GM23338 (cell line): ENCODE measurements around the gene SOX10. TPM values are rescaled to one million over a fixed set of nuclear protein-coding genes. Genes with fewer than 3 reads are reported as not detected.

Experiments used
- ATAC-seq: fragments of 200-7000 bp; cut with Tn5 transposase; 3 replicates; pipeline ENCODE4 v1.9.1; 2020
- DNase-seq: peaks from one replicate; pipeline ENCODE4 v3.0.0-alpha.2; 2015; ENCODE audit warnings: low spot score
- H2AFZ ChIP-seq: fragments of 200-600 bp; sonication (generic); 2 replicates; pipeline ENCODE4 v1.8.0; 2016; ENCODE audit warnings: antibody characterized with exemption, mild to moderate bottlenecking, moderate library complexity
- H3F3A ChIP-seq: fragments of 200-600 bp; sonication (generic); replicated peaks from 2 replicates; pipeline ENCODE4 v1.8.0; 2017; ENCODE audit warnings: antibody characterized with exemption, mixed run types, low read depth
- H3K27ac ChIP-seq: fragments of 200-600 bp; sonication (generic); 2 replicates; pipeline ENCODE4 v1.6.1; 2016; ENCODE audit warnings: low read depth
- H3K27me3 ChIP-seq: fragments of 200-600 bp; sonication (generic); 2 replicates; pipeline ENCODE4 v1.8.0; 2016; ENCODE audit warnings: mild to moderate bottlenecking, mixed run types, moderate library complexity; ENCODE audit not compliant: insufficient read depth
- H3K36me3 ChIP-seq: fragments of 200-600 bp; sonication (generic); 2 replicates; pipeline ENCODE4 v1.8.0; 2016; ENCODE audit warnings: mild to moderate bottlenecking; ENCODE audit not compliant: insufficient read depth
- H3K4me1 ChIP-seq: fragments of 200-600 bp; sonication (generic); 2 replicates; pipeline ENCODE4 v1.8.0; 2016; ENCODE audit warnings: mild to moderate bottlenecking, moderate library complexity; ENCODE audit not compliant: insufficient read depth
- H3K4me2 ChIP-seq: fragments of 200-600 bp; sonication (generic); 2 replicates; pipeline ENCODE4 v1.7.1; 2017; ENCODE audit warnings: mixed run types
- H3K4me3 ChIP-seq: fragments of 200-600 bp; sonication (generic); 2 replicates; pipeline ENCODE4 v1.6.1; 2016; ENCODE audit warnings: mixed run types
- H3K79me2 ChIP-seq: fragments of 200-600 bp; sonication (generic); replicated peaks from 2 replicates; pipeline ENCODE4 v1.8.0; 2017; ENCODE audit warnings: mild to moderate bottlenecking; ENCODE audit not compliant: insufficient read depth
- H3K9me2 ChIP-seq: fragments of 200-600 bp; sonication (generic); 2 replicates; pipeline ENCODE4 v1.8.0; 2017; ENCODE audit not compliant: insufficient read depth
- H4K20me1 ChIP-seq: fragments of 200-600 bp; sonication (generic); replicated peaks from 2 replicates; pipeline ENCODE4 v1.8.0; 2017; ENCODE audit warnings: mild to moderate bottlenecking; ENCODE audit not compliant: insufficient read depth
- H3K27ac Mint-ChIP-seq: 2 replicates; pipeline ENCODE4 v1.8.0; 2020; ENCODE audit warnings: inconsistent platforms, mild to moderate bottlenecking, moderate library complexity, mixed read lengths
- H3K27me3 Mint-ChIP-seq: 3 replicates; pipeline ENCODE4 v1.8.0; 2022; ENCODE audit warnings: low read depth, mild to moderate bottlenecking, moderate library complexity, mixed read lengths, inconsistent platforms; ENCODE audit not compliant: insufficient read depth, poor library complexity
- H3K36me3 Mint-ChIP-seq: 3 replicates; pipeline ENCODE4 v1.8.0; 2021; ENCODE audit warnings: low read depth, mild to moderate bottlenecking, inconsistent platforms, moderate library complexity, mixed read lengths
- H3K4me1 Mint-ChIP-seq: 3 replicates; pipeline ENCODE4 v1.8.0; 2020; ENCODE audit warnings: mild to moderate bottlenecking, inconsistent platforms, mixed read lengths
- H3K4me3 Mint-ChIP-seq: 3 replicates; pipeline ENCODE4 v1.8.0; 2021; ENCODE audit warnings: moderate library complexity, mild to moderate bottlenecking, inconsistent platforms, mixed read lengths
- H3K9me3 Mint-ChIP-seq: 3 replicates; pipeline ENCODE4 v1.8.0; 2020; ENCODE audit warnings: moderate library complexity, mild to moderate bottlenecking, inconsistent platforms, mixed read lengths
- CREB1 ChIP-seq: fragments of 250-450 bp; sonication (Bioruptor Pico); IDR thresholded peaks from 2 replicates; pipeline ENCODE4 v1.5.0; 2020; ENCODE audit warnings: low read depth, mild to moderate bottlenecking, moderate library complexity
- EZH2 ChIP-seq: fragments of 200-600 bp; sonication (generic); IDR thresholded peaks from one replicate; pipeline ENCODE4 v1.8.0; 2017; ENCODE audit warnings: antibody characterized with exemption, mild to moderate bottlenecking, low read depth; ENCODE audit not compliant: unreplicated experiment
- EZH2phosphoT487 ChIP-seq: fragments of 200-600 bp; sonication (generic); IDR thresholded peaks from one replicate; pipeline ENCODE4 v1.8.1; 2018; ENCODE audit warnings: antibody characterized with exemption; ENCODE audit not compliant: unreplicated experiment
- JUNB ChIP-seq: IDR thresholded peaks from one replicate; pipeline ENCODE4 v1.6.1; 2016; ENCODE audit warnings: antibody characterized with exemption; ENCODE audit not compliant: unreplicated experiment
- NANOG ChIP-seq: IDR thresholded peaks from 2 replicates; pipeline ENCODE4 v1.6.1; 2016; ENCODE audit warnings: antibody characterized with exemption, borderline replicate concordance
- POLR2AphosphoS5 ChIP-seq: IDR thresholded peaks from 2 replicates; pipeline ENCODE4 v1.6.1; 2016; ENCODE audit warnings: antibody characterized with exemption, low read depth
- STAT1 ChIP-seq: IDR thresholded peaks from one replicate; pipeline ENCODE4 v1.6.1; 2016; ENCODE audit warnings: antibody characterized with exemption; ENCODE audit not compliant: unreplicated experiment
- ZNF114 ChIP-seq: fragments of 250-450 bp; sonication (Bioruptor Pico); IDR thresholded peaks from 2 replicates; pipeline ENCODE4 v1.5.0; 2020; ENCODE audit warnings: mild to moderate bottlenecking, moderate library complexity
- ZNF331 ChIP-seq: fragments of 250-450 bp; sonication (Bioruptor Pico); IDR thresholded peaks from 2 replicates; pipeline ENCODE4 v1.5.0; 2020; ENCODE audit warnings: low read depth, mild to moderate bottlenecking, moderate library complexity
- polyA plus RNA-seq: library from polyadenylated mRNA; unstranded; fragments of >200 nt; fragmentation: Nextera tagmentation; extraction: Ambion mirVana; gene quantifications from 2 replicates; pipeline ENCODE4 v1.2.1, GENCODE V29; 2016
- total RNA-seq: library from RNA; depleted of rRNA; stranded (reverse); fragments of >200 nt; shearing (Covaris generic); gene quantifications from 2 replicates; pipeline ENCODE4 v1.2.3, GENCODE V29; 2014
- TF ChIP-seq, protein P1 (sequence below): fragments of 250-450 bp; sonication (Bioruptor Pico); IDR thresholded peaks from 2 replicates; pipeline ENCODE4 v1.5.0; 2020; ENCODE audit warnings: mild to moderate bottlenecking, moderate library complexity
- TF ChIP-seq, protein P2 (sequence below): IDR thresholded peaks from 2 replicates; pipeline ENCODE4 v1.6.1; 2016; ENCODE audit warnings: antibody characterized with exemption
- TF ChIP-seq, protein P3 (sequence below): IDR thresholded peaks from one replicate; pipeline ENCODE4 v1.6.1; 2018; ENCODE audit warnings: antibody characterized with exemption; ENCODE audit not compliant: unreplicated experiment

The SOX10 gene
- total and polyA plus RNA-seq, 2 experiments from 2014 or later, result 1.1 to 2.1 TPM

DNA sequence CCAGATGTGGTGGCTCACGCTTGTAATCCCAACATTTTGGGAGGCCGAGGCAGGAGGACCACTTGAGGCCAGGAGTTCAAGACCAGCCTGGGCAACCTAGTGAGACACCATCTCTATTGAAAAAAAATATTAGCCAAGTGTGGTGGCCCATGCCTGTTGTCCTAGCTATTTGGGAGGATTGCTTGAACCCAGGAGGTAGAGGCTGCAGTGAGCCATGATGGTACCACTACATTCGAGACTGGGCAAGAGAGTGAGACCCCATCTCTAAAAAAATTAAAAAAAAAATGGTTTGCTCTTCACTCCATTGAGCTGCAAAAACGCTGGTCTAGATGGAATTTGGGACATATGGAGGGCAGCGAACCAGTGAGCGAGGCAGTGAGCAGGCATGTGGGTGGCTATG lies 21.6 kb upstream of the SOX10 start:
- peaks cover 5% of the 10 kb centered on the region for H3K27me3 Mint-ChIP-seq
- H3K27ac Mint-ChIP-seq, result no peak overlapping the region
- no peaks in the 10 kb centered on the region for H3K4me1 ChIP-seq

More for the DNA sequence above, 21.6 kb upstream of the SOX10 start:
- no peak for ATAC-seq
- H2AFZ ChIP-seq, result no peak overlapping the region
- H3K79me2 ChIP-seq, result no peaks in the 10 kb centered on the region
- DNase-seq, result no peak
- no peak overlapping the region for H3K27ac ChIP-seq
- Mint-ChIP-seq H3K4me1 (no peaks in the 10 kb centered on the region), H3K9me3 (no peaks in the 10 kb centered on the region), H3K36me3 (no peaks in the 10 kb centered on the region; the same call in 2 of the 3 replicates), H3K4me3 (no peak overlapping the region)
- no peak overlapping the region for H3K4me2 ChIP-seq
- H3K9me2 ChIP-seq, result no peaks in the 10 kb centered on the region
- no peak overlapping the region for H3K4me3 ChIP-seq
- no peaks in the 10 kb centered on the region for H3K36me3 ChIP-seq
- TF ChIP-seq NANOG (no peak), ZNF331 (no peak), JUNB (no peak), STAT1 (no peak), EZH2phosphoT487 (no peak), POLR2AphosphoS5 (no peak), ZNF114 (no peak), CREB1 (CRISPR knock-in tag) (no peak), EZH2 (no peak)
- TF ChIP-seq, protein P1, sequence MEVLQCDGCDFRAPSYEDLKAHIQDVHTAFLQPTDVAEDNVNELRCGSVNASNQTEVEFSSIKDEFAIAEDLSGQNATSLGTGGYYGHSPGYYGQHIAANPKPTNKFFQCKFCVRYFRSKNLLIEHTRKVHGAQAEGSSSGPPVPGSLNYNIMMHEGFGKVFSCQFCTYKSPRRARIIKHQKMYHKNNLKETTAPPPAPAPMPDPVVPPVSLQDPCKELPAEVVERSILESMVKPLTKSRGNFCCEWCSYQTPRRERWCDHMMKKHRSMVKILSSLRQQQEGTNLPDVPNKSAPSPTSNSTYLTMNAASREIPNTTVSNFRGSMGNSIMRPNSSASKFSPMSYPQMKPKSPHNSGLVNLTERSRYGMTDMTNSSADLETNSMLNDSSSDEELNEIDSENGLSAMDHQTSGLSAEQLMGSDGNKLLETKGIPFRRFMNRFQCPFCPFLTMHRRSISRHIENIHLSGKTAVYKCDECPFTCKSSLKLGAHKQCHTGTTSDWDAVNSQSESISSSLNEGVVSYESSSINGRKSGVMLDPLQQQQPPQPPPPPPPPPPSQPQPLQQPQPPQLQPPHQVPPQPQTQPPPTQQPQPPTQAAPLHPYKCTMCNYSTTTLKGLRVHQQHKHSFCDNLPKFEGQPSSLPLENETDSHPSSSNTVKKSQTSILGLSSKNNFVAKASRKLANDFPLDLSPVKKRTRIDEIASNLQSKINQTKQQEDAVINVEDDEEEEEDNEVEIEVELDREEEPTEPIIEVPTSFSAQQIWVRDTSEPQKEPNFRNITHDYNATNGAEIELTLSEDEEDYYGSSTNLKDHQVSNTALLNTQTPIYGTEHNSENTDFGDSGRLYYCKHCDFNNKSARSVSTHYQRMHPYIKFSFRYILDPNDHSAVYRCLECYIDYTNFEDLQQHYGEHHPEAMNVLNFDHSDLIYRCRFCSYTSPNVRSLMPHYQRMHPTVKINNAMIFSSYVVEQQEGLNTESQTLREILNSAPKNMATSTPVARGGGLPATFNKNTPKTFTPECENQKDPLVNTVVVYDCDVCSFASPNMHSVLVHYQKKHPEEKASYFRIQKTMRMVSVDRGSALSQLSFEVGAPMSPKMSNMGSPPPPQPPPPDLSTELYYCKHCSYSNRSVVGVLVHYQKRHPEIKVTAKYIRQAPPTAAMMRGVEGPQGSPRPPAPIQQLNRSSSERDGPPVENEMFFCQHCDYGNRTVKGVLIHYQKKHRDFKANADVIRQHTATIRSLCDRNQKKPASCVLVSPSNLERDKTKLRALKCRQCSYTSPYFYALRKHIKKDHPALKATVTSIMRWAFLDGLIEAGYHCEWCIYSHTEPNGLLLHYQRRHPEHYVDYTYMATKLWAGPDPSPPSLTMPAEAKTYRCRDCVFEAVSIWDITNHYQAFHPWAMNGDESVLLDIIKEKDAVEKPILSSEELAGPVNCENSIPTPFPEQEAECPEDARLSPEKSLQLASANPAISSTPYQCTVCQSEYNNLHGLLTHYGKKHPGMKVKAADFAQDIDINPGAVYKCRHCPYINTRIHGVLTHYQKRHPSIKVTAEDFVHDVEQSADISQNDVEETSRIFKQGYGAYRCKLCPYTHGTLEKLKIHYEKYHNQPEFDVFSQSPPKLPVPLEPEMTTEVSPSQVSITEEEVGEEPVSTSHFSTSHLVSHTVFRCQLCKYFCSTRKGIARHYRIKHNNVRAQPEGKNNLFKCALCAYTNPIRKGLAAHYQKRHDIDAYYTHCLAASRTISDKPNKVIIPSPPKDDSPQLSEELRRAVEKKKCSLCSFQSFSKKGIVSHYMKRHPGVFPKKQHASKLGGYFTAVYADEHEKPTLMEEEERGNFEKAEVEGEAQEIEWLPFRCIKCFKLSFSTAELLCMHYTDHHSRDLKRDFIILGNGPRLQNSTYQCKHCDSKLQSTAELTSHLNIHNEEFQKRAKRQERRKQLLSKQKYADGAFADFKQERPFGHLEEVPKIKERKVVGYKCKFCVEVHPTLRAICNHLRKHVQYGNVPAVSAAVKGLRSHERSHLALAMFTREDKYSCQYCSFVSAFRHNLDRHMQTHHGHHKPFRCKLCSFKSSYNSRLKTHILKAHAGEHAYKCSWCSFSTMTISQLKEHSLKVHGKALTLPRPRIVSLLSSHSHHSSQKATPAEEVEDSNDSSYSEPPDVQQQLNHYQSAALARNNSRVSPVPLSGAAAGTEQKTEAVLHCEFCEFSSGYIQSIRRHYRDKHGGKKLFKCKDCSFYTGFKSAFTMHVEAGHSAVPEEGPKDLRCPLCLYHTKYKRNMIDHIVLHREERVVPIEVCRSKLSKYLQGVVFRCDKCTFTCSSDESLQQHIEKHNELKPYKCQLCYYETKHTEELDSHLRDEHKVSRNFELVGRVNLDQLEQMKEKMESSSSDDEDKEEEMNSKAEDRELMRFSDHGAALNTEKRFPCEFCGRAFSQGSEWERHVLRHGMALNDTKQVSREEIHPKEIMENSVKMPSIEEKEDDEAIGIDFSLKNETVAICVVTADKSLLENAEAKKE (CRISPR knock-in tag), result no peak
- TF ChIP-seq, protein P2, sequence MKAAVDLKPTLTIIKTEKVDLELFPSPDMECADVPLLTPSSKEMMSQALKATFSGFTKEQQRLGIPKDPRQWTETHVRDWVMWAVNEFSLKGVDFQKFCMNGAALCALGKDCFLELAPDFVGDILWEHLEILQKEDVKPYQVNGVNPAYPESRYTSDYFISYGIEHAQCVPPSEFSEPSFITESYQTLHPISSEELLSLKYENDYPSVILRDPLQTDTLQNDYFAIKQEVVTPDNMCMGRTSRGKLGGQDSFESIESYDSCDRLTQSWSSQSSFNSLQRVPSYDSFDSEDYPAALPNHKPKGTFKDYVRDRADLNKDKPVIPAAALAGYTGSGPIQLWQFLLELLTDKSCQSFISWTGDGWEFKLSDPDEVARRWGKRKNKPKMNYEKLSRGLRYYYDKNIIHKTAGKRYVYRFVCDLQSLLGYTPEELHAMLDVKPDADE, result no peak
- TF ChIP-seq, protein P3, sequence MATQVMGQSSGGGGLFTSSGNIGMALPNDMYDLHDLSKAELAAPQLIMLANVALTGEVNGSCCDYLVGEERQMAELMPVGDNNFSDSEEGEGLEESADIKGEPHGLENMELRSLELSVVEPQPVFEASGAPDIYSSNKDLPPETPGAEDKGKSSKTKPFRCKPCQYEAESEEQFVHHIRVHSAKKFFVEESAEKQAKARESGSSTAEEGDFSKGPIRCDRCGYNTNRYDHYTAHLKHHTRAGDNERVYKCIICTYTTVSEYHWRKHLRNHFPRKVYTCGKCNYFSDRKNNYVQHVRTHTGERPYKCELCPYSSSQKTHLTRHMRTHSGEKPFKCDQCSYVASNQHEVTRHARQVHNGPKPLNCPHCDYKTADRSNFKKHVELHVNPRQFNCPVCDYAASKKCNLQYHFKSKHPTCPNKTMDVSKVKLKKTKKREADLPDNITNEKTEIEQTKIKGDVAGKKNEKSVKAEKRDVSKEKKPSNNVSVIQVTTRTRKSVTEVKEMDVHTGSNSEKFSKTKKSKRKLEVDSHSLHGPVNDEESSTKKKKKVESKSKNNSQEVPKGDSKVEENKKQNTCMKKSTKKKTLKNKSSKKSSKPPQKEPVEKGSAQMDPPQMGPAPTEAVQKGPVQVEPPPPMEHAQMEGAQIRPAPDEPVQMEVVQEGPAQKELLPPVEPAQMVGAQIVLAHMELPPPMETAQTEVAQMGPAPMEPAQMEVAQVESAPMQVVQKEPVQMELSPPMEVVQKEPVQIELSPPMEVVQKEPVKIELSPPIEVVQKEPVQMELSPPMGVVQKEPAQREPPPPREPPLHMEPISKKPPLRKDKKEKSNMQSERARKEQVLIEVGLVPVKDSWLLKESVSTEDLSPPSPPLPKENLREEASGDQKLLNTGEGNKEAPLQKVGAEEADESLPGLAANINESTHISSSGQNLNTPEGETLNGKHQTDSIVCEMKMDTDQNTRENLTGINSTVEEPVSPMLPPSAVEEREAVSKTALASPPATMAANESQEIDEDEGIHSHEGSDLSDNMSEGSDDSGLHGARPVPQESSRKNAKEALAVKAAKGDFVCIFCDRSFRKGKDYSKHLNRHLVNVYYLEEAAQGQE, result no peak
- H3F3A ChIP-seq, result no peaks in the 10 kb centered on the region
- no peaks in the 10 kb centered on the region for H3K27me3 ChIP-seq
- no peaks in the 10 kb centered on the region for H4K20me1 ChIP-seq
